IMR-90 (cell line): ENCODE data around the gene SLC25A33. TPM values are rescaled to one million over a fixed set of nuclear protein-coding genes. Genes with fewer than 3 reads are reported as not detected.

Experiments
- ATAC-seq: fragments of 200-7000 bp; cut with Tn5 transposase; 2 replicates; pipeline ENCODE4 v1.9.1; 2020; ENCODE audit warnings: low read depth, mild to moderate bottlenecking, moderate library complexity
- BruUV-seq: library from RNA; stranded (reverse); fragments of 400-500 nt; replicated peaks from 2 replicates; lab custom pipeline; 2021; lab: Mats Ljungman, UMichigan
- CTCF ChIA-PET: fragments of 300-600 bp; formaldehyde crosslinking; extraction: SDS; loops from one replicate; lab custom pipeline; 2021; ENCODE audit warnings: antibody characterized with exemption; lab: Yijun Ruan, JAX
- POLR2A ChIA-PET: fragments of 300-600 bp; sonication (Branson Sonifier 250); formaldehyde crosslinking; loops from one replicate; lab custom pipeline; 2022; ENCODE audit warnings: antibody characterized with exemption; ENCODE audit not compliant: unreplicated experiment; lab: Charles Lee
- DNase-seq: peaks from one replicate; pipeline ENCODE4 v3.0.0; 2013
- H2AFZ ChIP-seq: replicated peaks from 2 replicates; pipeline ENCODE3; 2013; ENCODE audit warnings: low read length, mild to moderate bottlenecking; ENCODE audit not compliant: poor library complexity
- H2AK5ac ChIP-seq: 2 replicates; pipeline ENCODE4 v1.6.1; 2013; ENCODE audit warnings: low read depth, low read length, inconsistent platforms
- H2AK9ac ChIP-seq: replicated peaks from 2 replicates; pipeline ENCODE3; 2013; ENCODE audit warnings: mild to moderate bottlenecking, low read depth, low read length, moderate library complexity; ENCODE audit not compliant: poor library complexity
- H2BK120ac ChIP-seq: 2 replicates; pipeline ENCODE4 v1.6.1; 2013; ENCODE audit warnings: low read depth, low read length, inconsistent platforms
- H2BK15ac ChIP-seq: 3 replicates; pipeline ENCODE4 v1.6.1; 2013; ENCODE audit warnings: low read depth, low read length, inconsistent platforms
- H2BK20ac ChIP-seq: 2 replicates; pipeline ENCODE4 v1.6.1; 2013; ENCODE audit warnings: low read depth, mild to moderate bottlenecking, inconsistent platforms, low read length, moderate library complexity
- H2BK5ac ChIP-seq: 2 replicates; pipeline ENCODE4 v1.6.1; 2013; ENCODE audit warnings: mild to moderate bottlenecking, low read depth, low read length, inconsistent platforms; ENCODE audit not compliant: poor library complexity, severe bottlenecking
- H3K14ac ChIP-seq: replicated peaks from 2 replicates; pipeline ENCODE4 v1.6.1; 2013; ENCODE audit warnings: low read depth, low read length, inconsistent platforms
- H3K18ac ChIP-seq: 2 replicates; pipeline ENCODE4 v1.6.1; 2013; ENCODE audit warnings: low read depth, low read length, control low read depth
- H3K23ac ChIP-seq: 2 replicates; pipeline ENCODE4 v1.6.1; 2013; ENCODE audit warnings: low read depth, low read length, inconsistent platforms
- H3K27ac ChIP-seq: 2 replicates; pipeline ENCODE4 v1.5.1; 2013; ENCODE audit warnings: mild to moderate bottlenecking, control low read depth, low read length; ENCODE audit not compliant: insufficient read depth
- H3K27me3 ChIP-seq: 2 replicates; pipeline ENCODE4 v1.6.1; 2013; ENCODE audit warnings: low read length; ENCODE audit not compliant: control insufficient read depth, insufficient read depth
- H3K36me3 ChIP-seq: 2 replicates; pipeline ENCODE4 v1.6.1; 2013; ENCODE audit warnings: low read length, mixed read lengths; ENCODE audit not compliant: control insufficient read depth, insufficient read depth
- H3K4ac ChIP-seq: 2 replicates; pipeline ENCODE4 v1.6.1; 2013; ENCODE audit warnings: low read depth, low read length, inconsistent platforms
- H3K4me1 ChIP-seq: 2 replicates; pipeline ENCODE4 v1.6.1; 2013; ENCODE audit warnings: low read length, mixed read lengths; ENCODE audit not compliant: control insufficient read depth, insufficient read depth
- H3K4me2 ChIP-seq: 2 replicates; pipeline ENCODE4 v1.6.1; 2013; ENCODE audit warnings: low read depth, mild to moderate bottlenecking, control low read depth, low read length, moderate library complexity
- H3K4me3 ChIP-seq: 2 replicates; pipeline ENCODE4 v1.5.1; 2013; ENCODE audit warnings: low read depth, mild to moderate bottlenecking, control low read depth, low read length, moderate library complexity; ENCODE audit not compliant: insufficient read depth
- H3K56ac ChIP-seq: 2 replicates; pipeline ENCODE4 v1.6.1; 2013; ENCODE audit warnings: low read length, inconsistent platforms; ENCODE audit not compliant: insufficient read depth; ENCODE audit errors: extremely low read depth
- H3K79me1 ChIP-seq, 2 experiments: 2 replicates each; pipeline ENCODE4 v1.6.1; 2013; ENCODE audit warnings: low read length in 2 of 2, inconsistent platforms in 1 of 2, low read depth in 1 of 2
- H3K9ac ChIP-seq: 2 replicates; pipeline ENCODE4 v1.6.1; 2013; ENCODE audit warnings: low read depth, low read length, control low read depth
- H3K9me1 ChIP-seq: 2 replicates; pipeline ENCODE4 v1.6.1; 2013; ENCODE audit warnings: low read length, inconsistent platforms; ENCODE audit not compliant: insufficient read depth
- H3K9me3 ChIP-seq: 2 replicates; pipeline ENCODE4 v1.6.1; 2013; ENCODE audit warnings: low read length; ENCODE audit not compliant: control insufficient read depth, insufficient read depth
- H4K20me1 ChIP-seq: 2 replicates; pipeline ENCODE4 v1.6.1; 2013; ENCODE audit warnings: low read length, inconsistent platforms; ENCODE audit not compliant: insufficient read depth
- H4K5ac ChIP-seq: 2 replicates; pipeline ENCODE4 v1.6.1; 2013; ENCODE audit warnings: mild to moderate bottlenecking, low read depth, low read length, control low read depth
- H4K8ac ChIP-seq, 2 experiments: 2 replicates each; pipeline ENCODE4 v1.6.1; 2013; ENCODE audit warnings: low read depth in 2 of 2, low read length in 2 of 2, control low read depth in 1 of 2, inconsistent platforms in 1 of 2
- H4K91ac ChIP-seq: 2 replicates; pipeline ENCODE4 v1.6.1; 2013; ENCODE audit warnings: low read depth, low read length, inconsistent platforms; ENCODE audit not compliant: insufficient read depth
- MAZ ChIP-seq: IDR thresholded peaks from 2 replicates; pipeline ENCODE4 v1.6.1; 2012; ENCODE audit warnings: low read depth, mild to moderate bottlenecking, low read length, improper control_type of control experiment, moderate library complexity, borderline replicate concordance
- WGBS, 2 experiments: methylation state at CpG; one replicate each; pipeline versions ENCODE4 v1.1.5 to v1.1.7; 2013; ENCODE audit warnings: missing lambda C conversion rate in 2 of 2; ENCODE audit not compliant: insufficient read length in 1 of 2; ENCODE audit errors: extremely low coverage in 2 of 2; 5-methylcytosine and 5-hydroxymethylcytosine counted together
- dilution Hi-C: fragments of 300-500 bp; cut with HindIII; formaldehyde crosslinking; loops from one replicate; pipeline ENCODE4 v1.14.3; 2018; ENCODE audit warnings: low sequenced_read_pairs; ENCODE audit not compliant: unreplicated experiment
- in situ Hi-C: fragments of 300-500 bp; cut with MboI; formaldehyde crosslinking; loops from 3 replicates; pipeline ENCODE4 v1.14.3; 2019; ENCODE audit warnings: low sequenced_read_pairs, inconsistent platforms, mixed read lengths
- intact Hi-C: fragments of 100-400 bp; cut with micrococcal nuclease; formaldehyde crosslinking; loops from 2 replicates; pipeline ENCODE4 v1.10.0; 2022
- polyA plus RNA-seq, 3 experiments: library from polyadenylated mRNA; depleted of rRNA; stranded (reverse); fragments of >200 nt; gene quantifications; 2 replicates each; pipeline ENCODE4 v1.2.3, GENCODE V29; 2012; ENCODE audit warnings: low replicate concordance in 1 of 3
- total RNA-seq: library from RNA; depleted of rRNA; stranded (reverse); fragments of >200 nt; gene quantifications from 2 replicates; pipeline ENCODE4 v1.2.3, GENCODE V29; 2012
- TF ChIP-seq, protein P1 (sequence below): fragments of 150-350 bp; IDR thresholded peaks from 2 replicates; pipeline ENCODE4 v1.6.1; 2016; ENCODE audit warnings: low read depth, mild to moderate bottlenecking, low read length, moderate library complexity, borderline replicate concordance

SLC25A33 gene
- total and polyA plus RNA-seq, 2 of the 4 experiments (the other 2 are of a cell fraction): 2.5 to 3.0 TPM

DNA sequence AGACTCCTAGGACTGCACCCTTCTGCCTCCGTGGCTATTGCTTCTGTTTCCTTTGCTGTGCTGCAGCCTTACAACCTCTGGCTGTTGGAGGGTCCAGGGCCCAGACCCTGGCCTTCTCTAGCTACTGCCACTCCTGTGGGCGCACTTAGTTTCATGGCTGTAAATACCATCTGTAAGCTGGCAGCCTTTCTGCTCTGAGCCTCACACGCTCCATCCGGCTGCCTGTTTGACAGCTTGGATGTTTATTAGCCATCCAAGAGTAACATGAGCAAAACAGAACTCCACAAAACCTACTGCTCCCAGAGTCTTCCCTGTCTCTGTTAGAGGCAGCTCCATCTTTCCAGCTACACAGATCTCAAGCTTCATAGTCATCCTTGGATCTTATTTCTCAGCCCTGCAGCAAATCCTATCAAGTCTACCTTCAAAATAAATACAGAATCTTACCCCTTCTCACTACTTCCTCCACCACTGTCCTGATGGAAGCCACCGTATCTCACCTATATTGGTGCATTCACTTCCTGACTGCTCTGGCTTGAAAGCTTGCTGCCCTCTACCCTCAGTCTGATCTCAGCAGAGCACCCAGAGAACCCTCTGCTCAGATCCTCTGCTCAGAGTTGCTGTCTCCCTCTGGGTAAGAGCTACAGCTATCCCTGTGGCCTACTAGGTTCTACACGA is 19.1 kb downstream of the SLC25A33 start:
- Histone ChIP-seq H3K27me3 (no peaks in the 10 kb centered on the region), H2AK5ac (peak overlapping the region; percentile 3; the same call in 1 of the 2 replicates), H2BK15ac (no peak overlapping the region), H3K9me1 (0 out of 2 replicates have a peak, but pooled peaks cover 4% of the 10 kb centered on the region), H4K91ac (no peak overlapping the region), H3K27ac (no peak overlapping the region), H2BK20ac (no peak overlapping the region), H3K9ac (no peak overlapping the region), H2BK120ac (no peak overlapping the region), H3K36me3 (peaks cover 7% of the 10 kb centered on the region), H3K56ac (no peak overlapping the region), H4K8ac (no peak overlapping the region), H2BK5ac (no peak overlapping the region), H3K79me1 (peaks cover 0 to 13% of the 10 kb centered on the region in 2 experiments; a peak in 2 of 4 replicates), H4K5ac (no peak overlapping the region), H3K9me3 (no peaks in the 10 kb centered on the region), H3K4ac (no peak overlapping the region), H3K14ac (no peak overlapping the region), H3K23ac (no peak overlapping the region), H4K20me1 (peaks cover 13% of the 10 kb centered on the region; the same call in 1 of the 2 replicates), H3K4me3 (no peak overlapping the region), H2AK9ac (no peak overlapping the region), H2AFZ (no peak overlapping the region), H3K4me2 (no peak overlapping the region), H3K18ac (no peak overlapping the region), H3K4me1 (no peaks in the 10 kb centered on the region)
- POLR2A ChIA-PET: no interaction called here
- intact Hi-C loops: no loop called here
- CTCF ChIA-PET: no interaction called here
- no peak for ATAC-seq
- 74% methylated on average over 6 of the region's 6 CpGs; no CpG with 5 or more reads in 1 of the 2 experiments for WGBS, 2 experiments
- in situ Hi-C loops: no loop called here
- DNase-seq: no peak
- dilution Hi-C loops: no loop called here
- TF ChIP-seq, protein P1, sequence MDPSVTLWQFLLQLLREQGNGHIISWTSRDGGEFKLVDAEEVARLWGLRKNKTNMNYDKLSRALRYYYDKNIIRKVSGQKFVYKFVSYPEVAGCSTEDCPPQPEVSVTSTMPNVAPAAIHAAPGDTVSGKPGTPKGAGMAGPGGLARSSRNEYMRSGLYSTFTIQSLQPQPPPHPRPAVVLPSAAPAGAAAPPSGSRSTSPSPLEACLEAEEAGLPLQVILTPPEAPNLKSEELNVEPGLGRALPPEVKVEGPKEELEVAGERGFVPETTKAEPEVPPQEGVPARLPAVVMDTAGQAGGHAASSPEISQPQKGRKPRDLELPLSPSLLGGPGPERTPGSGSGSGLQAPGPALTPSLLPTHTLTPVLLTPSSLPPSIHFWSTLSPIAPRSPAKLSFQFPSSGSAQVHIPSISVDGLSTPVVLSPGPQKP: no peak
- no peak for TF ChIP-seq MAZ
- no TSS peak for BruUV-seq
